ENCODE measurements around the gene HSPA6.
"Not testable (repeated sequence)": the region's sequence is repeated elsewhere in the genome, so short reads cannot be mapped to it uniquely, and the experiment has no call there.

The HSPA6 gene

DNA sequence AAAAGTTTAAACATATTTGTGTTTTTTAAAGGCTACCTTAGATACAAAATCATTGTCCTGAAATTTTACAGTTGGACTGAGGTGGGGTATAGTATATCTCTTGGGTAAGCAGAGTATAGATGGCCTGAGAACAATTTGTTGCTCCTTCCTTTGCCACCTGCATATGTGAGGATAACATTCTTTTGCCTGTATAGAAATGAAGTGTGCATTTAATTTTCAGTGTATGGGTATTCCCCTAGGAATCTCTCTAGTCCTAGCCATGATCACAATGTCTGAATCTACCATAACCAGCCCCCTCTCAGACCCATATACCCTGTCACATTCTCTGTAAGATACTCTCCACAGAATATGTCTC is 21.0 kb upstream of the HSPA6 start:
- Histone ChIP-seq H3K27me3 (no peaks in the 10 kb centered on the region), H3K27ac (no peak overlapping the region), H3K9ac (no peak overlapping the region), H3K4me2 (no peak overlapping the region), H4K20me1 (no peaks in the 10 kb centered on the region), H3K4me1 (peaks cover 39% of the 10 kb centered on the region), H3K36me3 (no peaks in the 10 kb centered on the region), H3K4me3 (no peak overlapping the region), H3K9me3 (no peaks in the 10 kb centered on the region)
- no peak for TF ChIP-seq Cebpa-rat (IDR thresholded peaks at IDR 0.05)

DNA sequence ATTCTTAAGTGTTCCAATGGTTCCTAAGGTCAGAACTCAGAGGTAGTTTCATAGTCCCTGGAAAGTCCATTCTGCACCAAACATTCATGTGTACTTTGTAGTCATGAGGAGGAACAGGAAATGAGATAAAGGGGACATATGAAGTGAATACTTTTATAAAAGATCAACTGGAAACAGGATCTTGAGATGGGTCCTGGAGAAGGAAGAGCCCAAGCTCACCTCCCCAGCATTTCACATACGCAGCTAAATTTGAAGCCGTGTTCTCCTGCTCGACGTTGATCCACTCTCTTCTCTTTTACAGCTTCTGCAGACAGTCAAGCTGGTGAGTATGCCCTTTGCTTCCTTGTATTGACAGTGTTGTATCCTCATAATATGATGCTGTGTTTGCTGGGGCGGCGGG is 18.7 kb upstream of the HSPA6 start:
- no peaks in the 10 kb centered on the region for H4K20me1 ChIP-seq
- 0 out of 2 replicates have a peak overlapping the region, but pooled peaks have one; percentile 36 for H3K27ac ChIP-seq
- H3K4me2 ChIP-seq, result peak overlapping the region; percentile 53

DNA sequence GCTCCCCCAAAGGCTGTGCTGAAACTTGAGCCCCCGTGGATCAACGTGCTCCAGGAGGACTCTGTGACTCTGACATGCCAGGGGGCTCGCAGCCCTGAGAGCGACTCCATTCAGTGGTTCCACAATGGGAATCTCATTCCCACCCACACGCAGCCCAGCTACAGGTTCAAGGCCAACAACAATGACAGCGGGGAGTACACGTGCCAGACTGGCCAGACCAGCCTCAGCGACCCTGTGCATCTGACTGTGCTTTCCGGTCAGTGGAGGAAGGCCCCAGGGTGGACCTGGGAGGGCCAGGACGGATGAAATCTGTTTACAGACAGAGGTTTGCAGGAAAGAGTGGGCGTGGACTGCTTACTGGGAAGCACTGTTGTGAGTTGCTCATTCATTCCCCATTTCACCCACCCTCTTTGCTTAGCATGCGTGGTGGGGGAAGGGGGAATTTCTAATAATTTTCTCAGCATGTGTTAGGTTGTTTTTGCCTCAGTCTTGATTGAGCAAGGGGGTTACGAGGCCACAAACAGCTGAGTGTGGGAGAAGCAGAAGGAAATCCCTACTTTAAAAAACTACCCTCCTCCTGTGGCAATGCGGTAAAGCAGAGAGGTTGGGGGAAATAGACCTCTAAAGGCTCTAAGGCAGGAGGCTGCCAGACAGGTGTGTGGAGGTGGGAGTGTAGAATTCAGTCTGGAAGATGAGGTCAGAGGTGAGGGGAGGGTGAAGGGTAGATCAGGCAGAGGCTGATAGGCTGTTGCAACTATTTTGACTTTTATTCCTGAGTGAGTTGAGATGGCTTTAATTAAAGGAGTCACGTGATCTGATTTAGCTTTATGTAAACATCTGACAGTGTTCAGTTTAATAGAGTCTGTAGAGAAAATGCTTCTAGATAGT is 17.8 kb upstream of the HSPA6 start:
- no peak overlapping the region for H3K27ac ChIP-seq
- no peaks in the 10 kb centered on the region for H4K20me1 ChIP-seq
- H3K4me3 ChIP-seq, result no peak overlapping the region
- H3K4me1 ChIP-seq, result peaks cover 22% of the 10 kb centered on the region
- peak overlapping the region; percentile 53 for H3K4me2 ChIP-seq
- no peaks in the 10 kb centered on the region for H3K36me3 ChIP-seq
- H3K27me3 ChIP-seq, result no peaks in the 10 kb centered on the region
- no peak for TF ChIP-seq Cebpa-rat (IDR thresholded peaks at IDR 0.05)
- no peaks in the 10 kb centered on the region for H3K9me3 ChIP-seq
- H3K9ac ChIP-seq, result no peak overlapping the region

More for the DNA sequence above, 18.7 kb upstream of the HSPA6 start:
- H3K9ac ChIP-seq, result no peak overlapping the region
- H3K9me3 ChIP-seq, result no peaks in the 10 kb centered on the region
- no peak for TF ChIP-seq Cebpa-rat (IDR thresholded peaks at IDR 0.05)
- H3K36me3 ChIP-seq, result no peaks in the 10 kb centered on the region
- H3K27me3 ChIP-seq, result no peaks in the 10 kb centered on the region
- no peak overlapping the region for H3K4me3 ChIP-seq
- peaks cover 22% of the 10 kb centered on the region for H3K4me1 ChIP-seq

DNA sequence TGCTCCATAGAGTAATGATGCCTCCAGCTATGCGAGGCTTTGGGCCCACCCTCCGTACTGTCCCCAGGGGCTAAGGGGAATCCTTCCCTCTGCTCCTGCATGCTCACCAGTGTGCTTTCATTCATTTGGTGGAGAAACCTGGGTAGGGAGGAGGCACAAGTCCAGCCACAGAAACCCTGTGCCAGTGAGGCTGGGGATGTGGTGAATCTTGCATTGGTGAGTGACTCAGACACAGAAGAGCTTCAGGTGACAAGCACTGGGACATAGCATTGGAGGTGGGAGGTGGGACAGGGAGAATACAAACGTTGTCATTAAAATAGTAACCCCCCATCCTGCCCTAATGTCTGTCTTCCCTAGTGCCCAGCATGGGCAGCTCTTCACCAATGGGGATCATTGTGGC is 13.9 kb upstream of the HSPA6 start:
- Histone ChIP-seq H3K27ac (no peak overlapping the region), H3K4me3 (no peak overlapping the region), H3K4me1 (peaks cover 17% of the 10 kb centered on the region), H4K20me1 (no peaks in the 10 kb centered on the region), H3K27me3 (no peaks in the 10 kb centered on the region), H3K9me3 (no peaks in the 10 kb centered on the region), H3K4me2 (no peak overlapping the region), H3K36me3 (no peaks in the 10 kb centered on the region), H3K9ac (no peak overlapping the region)
- TF ChIP-seq Cebpa-rat (IDR thresholded peaks at IDR 0.05), result no peak

DNA sequence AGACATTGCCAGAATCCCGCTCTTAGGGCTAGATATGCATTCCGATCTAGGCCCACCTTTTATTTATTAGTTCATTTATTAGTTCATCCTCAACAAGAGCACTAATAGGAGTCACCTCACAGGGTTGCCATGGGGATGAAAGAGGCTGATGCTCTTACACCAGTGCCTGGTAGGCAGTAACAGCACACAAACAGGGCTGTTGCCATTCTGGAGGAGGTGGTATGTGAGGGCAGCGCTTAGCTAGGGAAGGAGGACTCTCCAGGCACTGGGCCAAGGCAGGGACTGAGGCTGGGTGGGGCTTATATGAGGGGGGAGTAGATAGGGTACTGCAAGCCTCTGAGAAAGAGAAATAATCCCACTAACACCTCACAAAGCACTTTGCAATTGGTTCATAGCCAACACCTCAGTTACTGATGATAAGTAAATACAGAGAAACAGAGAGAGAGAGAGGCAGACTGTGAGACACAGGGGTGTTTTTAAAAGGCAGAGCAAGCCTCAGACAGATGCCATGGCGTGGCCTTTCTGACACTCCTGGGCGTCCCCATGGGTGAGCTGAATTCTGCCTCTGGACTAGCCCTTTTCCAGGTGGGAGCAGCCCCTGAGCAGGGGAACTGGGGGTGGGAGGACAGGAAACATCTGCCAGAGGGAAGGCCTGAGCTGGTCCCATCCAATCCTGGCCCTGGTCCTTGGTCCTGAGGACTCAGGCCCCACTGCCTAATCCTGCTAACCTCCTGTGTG is 13.2 kb upstream of the HSPA6 start:
- no peak for TF ChIP-seq Cebpa-rat (IDR thresholded peaks at IDR 0.05)
- Histone ChIP-seq H4K20me1 (no peaks in the 10 kb centered on the region), H3K27me3 (no peaks in the 10 kb centered on the region), H3K4me2 (no peak overlapping the region), H3K9me3 (no peaks in the 10 kb centered on the region), H3K9ac (no peak overlapping the region), H3K4me1 (peaks cover 10% of the 10 kb centered on the region), H3K36me3 (no peaks in the 10 kb centered on the region), H3K27ac (no peak overlapping the region), H3K4me3 (no peak overlapping the region)

DNA sequence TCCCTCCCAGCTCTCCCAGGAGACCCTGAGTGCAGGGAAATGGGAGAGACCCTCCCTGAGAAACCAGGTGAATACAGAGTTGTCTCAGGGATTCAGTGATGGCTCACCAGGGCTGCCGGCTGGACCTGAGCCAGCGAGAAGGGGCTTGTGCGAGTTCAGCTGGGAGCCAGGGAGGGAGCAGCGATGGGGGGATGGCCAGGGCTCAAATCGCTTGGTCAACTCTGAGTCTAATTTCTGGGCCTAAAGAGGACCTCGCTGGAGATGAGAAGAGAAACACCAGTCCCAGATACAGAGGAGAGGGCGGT is 12.6 kb upstream of the HSPA6 start:
- Histone ChIP-seq H3K4me2 (no peak overlapping the region), H4K20me1 (no peaks in the 10 kb centered on the region), H3K4me1 (peaks cover 5% of the 10 kb centered on the region), H3K9me3 (no peaks in the 10 kb centered on the region), H3K27ac (no peak overlapping the region), H3K36me3 (no peaks in the 10 kb centered on the region), H3K4me3 (no peak overlapping the region), H3K9ac (no peak overlapping the region), H3K27me3 (no peaks in the 10 kb centered on the region)
- TF ChIP-seq Cebpa-rat (IDR thresholded peaks at IDR 0.05), result no peak

DNA sequence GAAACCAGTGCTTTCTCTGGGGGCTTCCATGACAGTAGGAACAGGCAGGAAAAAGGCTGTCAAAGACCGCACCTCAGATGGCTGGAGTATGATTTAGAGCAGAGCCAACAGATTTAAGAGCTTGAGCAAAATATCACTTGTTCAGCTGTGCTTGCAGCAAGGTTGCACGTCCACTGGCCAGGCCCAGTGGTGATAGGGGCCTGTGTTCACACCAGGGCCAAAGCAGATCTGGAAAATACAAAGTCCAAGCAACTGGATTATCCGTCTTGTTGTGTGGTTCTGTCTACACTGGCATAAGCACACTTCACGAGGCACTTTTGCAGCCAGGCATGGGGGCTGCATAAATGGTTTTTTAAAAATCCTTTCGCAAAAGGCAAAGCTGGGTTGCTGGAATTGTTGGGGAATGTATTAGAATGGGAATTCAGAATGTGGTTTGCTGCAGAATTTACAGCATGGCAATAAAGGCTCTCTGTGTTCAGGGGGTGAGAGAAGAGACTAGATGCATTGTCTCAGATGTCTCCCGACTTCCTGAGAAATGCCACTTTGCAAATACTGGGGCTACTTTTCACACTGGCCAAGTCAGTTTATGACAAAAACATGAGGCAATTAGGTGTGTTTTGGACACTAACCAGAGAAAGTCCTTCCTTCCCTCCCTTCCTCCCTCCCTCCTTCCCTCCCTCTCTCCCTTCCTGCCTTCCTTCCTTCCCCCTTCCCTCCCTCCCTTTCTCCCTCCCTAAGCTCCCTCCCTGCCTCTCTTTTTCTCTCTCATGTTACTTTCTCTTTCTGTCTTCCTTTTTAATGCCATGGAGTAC is 11.5 kb upstream of the HSPA6 start:
- H3K4me2 ChIP-seq, H4K20me1 ChIP-seq, H3K27me3 ChIP-seq, H3K36me3 ChIP-seq, H3K4me1 ChIP-seq, H3K27ac ChIP-seq, H3K4me3 ChIP-seq, H3K9ac ChIP-seq, H3K9me3 ChIP-seq: not testable (repeated sequence)

DNA sequence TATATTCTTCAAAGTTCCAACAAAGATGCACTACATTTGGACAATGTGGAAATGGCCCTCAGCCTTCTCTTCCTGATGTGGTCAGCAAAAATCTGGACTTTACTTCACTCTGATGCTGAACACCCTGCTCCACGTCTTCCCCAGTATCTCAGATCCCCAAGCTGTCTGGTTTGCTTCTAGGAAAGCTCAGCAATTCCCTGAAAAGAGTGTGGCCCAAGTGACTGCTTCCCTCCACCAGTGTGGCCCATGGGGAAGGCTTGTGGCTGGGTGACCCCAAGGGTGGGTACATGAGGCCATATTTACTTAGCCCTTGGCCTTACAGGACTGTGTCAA is 10.9 kb upstream of the HSPA6 start:
- not testable (repeated sequence) for H3K9ac ChIP-seq, H3K36me3 ChIP-seq, H3K27ac ChIP-seq, H3K4me2 ChIP-seq, H3K27me3 ChIP-seq, H3K4me3 ChIP-seq, H3K9me3 ChIP-seq, H3K4me1 ChIP-seq, H4K20me1 ChIP-seq

DNA sequence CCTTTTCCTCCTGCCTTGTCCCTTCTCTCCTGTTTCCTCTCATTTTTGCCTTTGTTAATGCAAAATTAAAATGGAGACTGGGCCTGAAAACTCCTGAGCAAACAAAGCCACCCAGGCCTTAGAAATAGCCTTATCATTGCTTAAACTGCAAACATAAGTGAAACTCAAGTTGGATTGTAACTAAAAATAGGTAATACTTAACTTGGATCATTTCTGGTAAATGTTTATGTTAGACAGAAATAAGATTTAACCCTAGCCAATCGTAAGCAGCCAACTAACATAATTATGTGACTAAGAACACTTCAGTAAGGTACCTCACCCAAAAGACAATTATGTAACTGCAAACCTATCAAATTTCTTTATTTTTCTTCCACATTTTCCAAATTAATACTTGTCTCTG is 10.4 kb upstream of the HSPA6 start:
- H3K9ac ChIP-seq, H3K27ac ChIP-seq: not testable (repeated sequence)

DNA sequence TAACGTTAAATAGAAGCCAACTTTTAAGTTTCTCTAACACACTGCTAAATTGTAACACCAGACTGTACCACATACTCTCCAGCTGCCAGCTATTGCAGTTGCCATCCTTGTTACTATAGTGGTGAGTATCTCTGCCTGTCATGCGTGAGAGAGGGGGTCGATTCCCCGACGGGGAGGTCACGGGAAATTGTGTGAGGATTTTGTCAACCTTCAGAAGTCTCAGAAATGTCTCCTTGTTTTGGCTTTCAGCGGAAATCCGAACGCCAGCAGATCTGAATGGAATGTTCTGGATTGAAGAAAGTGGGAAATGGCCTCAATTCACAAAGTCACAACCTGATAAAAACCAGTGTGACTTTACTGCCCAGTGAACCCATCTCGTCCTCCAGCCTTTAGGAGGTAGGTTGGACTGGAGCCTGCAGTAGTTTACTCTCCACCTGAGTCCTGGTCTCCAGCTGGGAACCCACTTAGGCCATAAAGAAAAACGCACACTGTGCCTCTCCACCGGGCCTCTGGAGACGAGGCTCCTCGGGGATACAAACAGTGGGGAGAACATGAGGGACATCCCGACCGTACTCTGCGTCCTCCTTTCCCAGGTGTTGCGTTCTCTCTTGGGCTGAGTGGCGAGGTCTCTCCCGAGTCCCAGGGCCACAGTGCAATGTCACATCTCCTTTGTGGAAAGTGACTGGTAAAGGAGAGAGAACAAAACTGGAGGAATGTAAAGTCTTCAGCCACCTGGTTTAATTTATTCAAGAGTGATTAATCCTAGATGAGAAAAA is 1.1 kb upstream of the HSPA6 start:
- not testable (repeated sequence) for H4K20me1 ChIP-seq, H3K4me1 ChIP-seq, H3K9me3 ChIP-seq, H3K36me3 ChIP-seq, H3K27ac ChIP-seq, H3K9ac ChIP-seq
- peak overlapping the region; percentile 79 for H3K4me3 ChIP-seq
- H3K27me3 ChIP-seq, result peaks cover 11% of the 10 kb centered on the region
- H3K4me2 ChIP-seq, result 0 out of 2 replicates have a peak overlapping the region, but pooled peaks have one; percentile 66

More for the DNA sequence above, 10.4 kb upstream of the HSPA6 start:
- H3K27me3 ChIP-seq, H4K20me1 ChIP-seq, H3K4me3 ChIP-seq, H3K4me1 ChIP-seq, H3K4me2 ChIP-seq, H3K36me3 ChIP-seq, H3K9me3 ChIP-seq: not testable (repeated sequence)

DNA sequence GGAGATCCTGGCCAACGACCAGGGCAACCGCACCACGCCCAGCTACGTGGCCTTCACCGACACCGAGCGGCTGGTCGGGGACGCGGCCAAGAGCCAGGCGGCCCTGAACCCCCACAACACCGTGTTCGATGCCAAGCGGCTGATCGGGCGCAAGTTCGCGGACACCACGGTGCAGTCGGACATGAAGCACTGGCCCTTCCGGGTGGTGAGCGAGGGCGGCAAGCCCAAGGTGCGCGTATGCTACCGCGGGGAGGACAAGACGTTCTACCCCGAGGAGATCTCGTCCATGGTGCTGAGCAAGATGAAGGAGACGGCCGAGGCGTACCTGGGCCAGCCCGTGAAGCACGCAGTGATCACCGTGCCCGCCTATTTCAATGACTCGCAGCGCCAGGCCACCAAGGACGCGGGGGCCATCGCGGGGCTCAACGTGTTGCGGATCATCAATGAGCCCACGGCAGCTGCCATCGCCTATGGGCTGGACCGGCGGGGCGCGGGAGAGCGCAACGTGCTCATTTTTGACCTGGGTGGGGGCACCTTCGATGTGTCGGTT is 477 bp downstream of the HSPA6 start:
- not testable (repeated sequence) for H3K36me3 ChIP-seq, H3K9ac ChIP-seq, H4K20me1 ChIP-seq, H3K9me3 ChIP-seq, H3K4me1 ChIP-seq, H3K27ac ChIP-seq
- peak overlapping the region; percentile 73 for H3K4me2 ChIP-seq
- H3K27me3 ChIP-seq, result peaks cover 11% of the 10 kb centered on the region
- H3K4me3 ChIP-seq, result peak overlapping the region; percentile 79

DNA sequence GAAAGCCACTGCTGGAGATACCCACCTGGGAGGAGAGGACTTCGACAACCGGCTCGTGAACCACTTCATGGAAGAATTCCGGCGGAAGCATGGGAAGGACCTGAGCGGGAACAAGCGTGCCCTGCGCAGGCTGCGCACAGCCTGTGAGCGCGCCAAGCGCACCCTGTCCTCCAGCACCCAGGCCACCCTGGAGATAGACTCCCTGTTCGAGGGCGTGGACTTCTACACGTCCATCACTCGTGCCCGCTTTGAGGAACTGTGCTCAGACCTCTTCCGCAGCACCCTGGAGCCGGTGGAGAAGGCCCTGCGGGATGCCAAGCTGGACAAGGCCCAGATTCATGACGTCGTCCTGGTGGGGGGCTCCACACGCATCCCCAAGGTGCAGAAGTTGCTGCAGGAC is 981 bp downstream of the HSPA6 start:
- H3K9ac ChIP-seq, H3K4me1 ChIP-seq, H3K4me3 ChIP-seq, H3K36me3 ChIP-seq, H4K20me1 ChIP-seq, H3K9me3 ChIP-seq, H3K27ac ChIP-seq: not testable (repeated sequence)
- H3K27me3 ChIP-seq, result peaks cover 11% of the 10 kb centered on the region
- peak overlapping the region; percentile 73 for H3K4me2 ChIP-seq

DNA sequence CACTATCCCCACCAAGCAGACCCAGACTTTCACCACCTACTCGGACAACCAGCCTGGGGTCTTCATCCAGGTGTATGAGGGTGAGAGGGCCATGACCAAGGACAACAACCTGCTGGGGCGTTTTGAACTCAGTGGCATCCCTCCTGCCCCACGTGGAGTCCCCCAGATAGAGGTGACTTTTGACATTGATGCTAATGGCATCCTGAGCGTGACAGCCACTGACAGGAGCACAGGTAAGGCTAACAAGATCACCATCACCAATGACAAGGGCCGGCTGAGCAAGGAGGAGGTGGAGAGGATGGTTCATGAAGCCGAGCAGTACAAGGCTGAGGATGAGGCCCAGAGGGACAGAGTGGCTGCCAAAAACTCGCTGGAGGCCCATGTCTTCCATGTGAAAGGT is 1.6 kb downstream of the HSPA6 start:
- H3K36me3 ChIP-seq, H3K4me3 ChIP-seq, H3K4me1 ChIP-seq, H3K4me2 ChIP-seq, H3K9me3 ChIP-seq, H4K20me1 ChIP-seq, H3K9ac ChIP-seq, H3K27ac ChIP-seq: not testable (repeated sequence)
- peaks cover 11% of the 10 kb centered on the region for H3K27me3 ChIP-seq

Data from BLaER1 (cell line).